CD4-positive, alpha-beta T cell treated with Interleukin-10 for 1 hour (primary cell): ENCODE measurements around the gene ZFP1.
"Not testable (repeated sequence)": the region's sequence is repeated elsewhere in the genome, so short reads cannot be mapped to it uniquely, and the experiment has no call there.

Experiments
- DNase-seq: peaks from one replicate; pipeline ENCODE4 v3.0.0-alpha.2; 2020

ZFP1 gene

GRCh38 chr16:75205438-75205837 lies 57.1 kb downstream of the ZFP1 start:
- not testable (repeated sequence) for DNase-seq

- not testable (repeated sequence) for DNase-seq
Measured at GRCh38 chr16:75205961-75206748, 57.8 kb downstream of the ZFP1 start.

DNA sequence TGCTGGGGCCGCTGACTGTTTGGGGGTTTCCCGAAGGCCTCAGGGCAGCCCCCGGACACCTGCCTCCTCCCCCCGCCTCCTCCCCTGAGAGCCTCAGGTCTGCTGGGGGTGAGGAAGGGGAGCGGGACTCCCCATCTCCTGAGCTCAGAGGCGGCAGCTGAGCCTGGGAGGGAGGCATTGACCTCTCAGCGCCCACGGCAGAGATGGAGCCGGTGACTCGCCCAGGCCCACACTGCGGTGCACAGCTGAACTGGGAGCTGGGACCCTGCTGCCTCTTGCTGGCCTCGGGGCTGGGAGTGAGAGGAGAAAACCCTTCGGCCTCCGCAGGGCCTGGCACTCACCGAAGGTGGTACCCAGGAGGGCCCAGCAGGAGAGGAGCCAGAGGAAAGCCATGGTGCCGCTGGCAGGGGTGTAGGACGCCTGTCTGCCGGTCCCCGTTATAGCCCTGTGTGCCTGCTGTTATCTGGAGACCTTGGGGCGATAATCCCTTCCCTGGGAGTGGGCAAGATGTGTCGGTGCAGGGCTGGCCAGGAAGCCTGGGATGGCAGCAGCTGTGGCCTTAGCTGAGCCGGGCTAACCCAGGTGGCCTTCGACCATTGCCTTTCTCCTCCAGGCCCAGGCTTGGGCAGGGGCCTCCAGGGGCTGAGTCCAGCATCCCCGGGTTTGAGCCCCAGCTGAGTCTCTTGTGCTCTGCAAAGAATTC lies 58.6 kb downstream of the ZFP1 start, which contains the start of gene CTRB2:
CTRB2 (minus strand) TSS at position 413 of the 703 bp plus-strand sequence; CDS start at position 393, 20 bp downstream.
- no peak for DNase-seq

DNA sequence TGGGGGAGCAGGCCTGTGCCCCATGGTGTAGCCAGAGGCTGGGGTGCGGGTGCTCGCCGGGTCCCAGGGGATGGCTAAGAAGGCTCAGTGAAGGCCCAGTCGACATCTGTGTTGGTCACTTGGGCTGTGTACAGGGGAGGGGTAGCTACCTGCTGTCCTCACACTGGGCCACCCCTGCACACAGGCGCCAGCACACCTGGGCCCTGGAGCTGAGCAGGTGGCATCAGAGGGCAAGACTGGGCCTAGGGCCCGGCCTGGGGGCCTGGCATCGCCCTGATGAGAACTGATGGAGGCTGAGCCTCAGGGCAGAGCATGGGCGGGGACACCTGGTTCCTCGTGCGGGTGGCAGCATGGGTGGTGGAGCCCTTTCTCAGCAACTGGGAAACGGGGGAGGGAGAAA lies 59.5 kb downstream of the ZFP1 start:
- no peak for DNase-seq

GRCh38 chr16:75208242-75208825 lies 60.0 kb downstream of the ZFP1 start:
- no peak for DNase-seq

DNA sequence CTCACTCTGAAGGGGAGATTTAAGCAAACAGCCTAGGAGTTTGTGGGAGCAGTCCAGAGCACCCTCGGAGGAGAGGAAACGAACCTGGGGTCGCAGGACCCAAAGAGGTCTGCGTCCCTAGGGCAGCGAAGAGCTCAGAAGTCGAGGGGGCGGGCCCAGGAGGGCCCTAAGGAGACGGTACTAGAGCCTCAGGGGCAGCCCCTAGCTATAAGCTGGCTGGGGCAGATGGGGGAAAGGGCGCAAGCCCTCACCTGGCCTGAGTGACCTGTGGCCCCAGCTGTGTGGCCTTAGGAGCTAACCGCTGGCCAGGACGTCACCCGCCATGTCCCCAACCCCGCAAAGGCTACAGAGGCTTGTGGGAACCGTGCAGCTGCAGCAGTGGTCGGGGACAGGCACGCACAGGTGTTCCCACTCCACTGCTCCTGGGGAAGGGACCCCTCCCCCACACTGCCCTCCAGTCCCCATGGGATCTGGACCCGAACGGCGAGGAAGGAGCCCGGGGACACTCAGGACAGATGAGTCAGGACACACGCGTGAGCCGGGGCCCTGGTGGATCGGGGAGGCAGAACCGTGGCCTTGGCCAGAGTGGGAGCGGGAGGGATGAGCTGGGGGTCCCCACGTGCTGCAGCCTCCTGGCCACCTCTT lies 60.7 kb downstream of the ZFP1 start:
- DNase-seq, result no peak

DNA sequence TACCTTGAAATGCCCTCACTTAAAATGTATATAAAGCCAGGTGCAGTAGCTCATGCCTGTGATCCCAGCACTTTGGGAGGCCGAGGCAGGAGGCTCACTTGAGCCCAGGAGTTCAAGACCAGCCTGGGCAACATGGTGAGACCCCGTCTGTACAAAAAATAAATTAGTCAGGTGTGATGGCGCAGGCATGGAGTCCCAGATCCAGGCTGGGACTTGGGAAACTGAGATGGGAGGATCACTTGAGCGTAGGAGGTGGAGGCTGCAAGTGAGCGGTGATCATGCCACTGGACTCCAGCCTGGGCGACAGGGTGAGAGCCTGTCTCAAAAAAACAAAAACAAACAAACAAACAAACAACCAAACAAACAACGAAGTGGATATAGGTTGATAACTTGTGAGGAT lies 61.2 kb downstream of the ZFP1 start:
- not testable (repeated sequence) for DNase-seq

- no peak for DNase-seq
Measured at GRCh38 chr16:75209944-75210343, 61.6 kb downstream of the ZFP1 start.

DNA sequence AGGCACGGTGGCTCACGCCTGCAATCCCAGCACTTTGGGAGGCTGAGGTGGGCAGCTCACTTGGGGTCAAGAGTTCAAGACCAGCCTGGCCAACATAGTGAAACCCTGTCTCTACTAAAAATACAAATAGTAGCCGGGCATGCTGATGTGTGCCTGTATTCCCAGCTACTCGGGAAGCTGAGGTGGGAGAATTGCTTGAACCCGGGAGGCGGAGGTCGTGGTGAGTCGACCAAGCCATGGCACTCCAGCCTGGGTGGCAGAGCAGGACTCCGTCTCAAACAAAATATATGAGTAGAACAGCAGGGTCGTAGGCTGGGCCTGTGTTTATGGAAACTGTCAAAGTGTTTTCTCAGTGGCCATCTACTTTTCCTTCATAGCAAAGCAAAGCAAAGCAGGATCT lies 63.0 kb downstream of the ZFP1 start:
- DNase-seq, result not testable (repeated sequence)

DNA sequence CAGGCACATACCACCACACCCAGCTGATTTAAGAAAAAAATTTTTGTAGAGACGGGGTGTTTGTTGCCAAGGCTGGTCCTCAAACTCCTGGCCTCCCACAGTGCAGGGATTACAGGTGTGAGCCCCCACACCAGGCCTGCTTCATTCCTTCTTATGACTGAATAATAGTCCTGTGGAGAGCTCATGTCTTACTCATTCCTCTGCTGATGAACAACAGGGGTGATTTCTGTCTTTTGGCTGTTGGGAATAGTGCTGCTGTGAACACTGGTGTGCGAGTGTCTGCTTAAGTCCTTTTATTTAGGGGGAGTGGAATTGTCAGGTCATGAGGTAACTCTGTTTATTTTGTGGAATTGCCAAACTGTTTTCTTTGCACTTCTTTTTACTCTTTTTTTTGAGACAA lies 67.8 kb downstream of the ZFP1 start:
- DNase-seq, result no peak

GRCh38 chr16:75216576-75216975 lies 68.3 kb downstream of the ZFP1 start:
- DNase-seq, result no peak

DNA sequence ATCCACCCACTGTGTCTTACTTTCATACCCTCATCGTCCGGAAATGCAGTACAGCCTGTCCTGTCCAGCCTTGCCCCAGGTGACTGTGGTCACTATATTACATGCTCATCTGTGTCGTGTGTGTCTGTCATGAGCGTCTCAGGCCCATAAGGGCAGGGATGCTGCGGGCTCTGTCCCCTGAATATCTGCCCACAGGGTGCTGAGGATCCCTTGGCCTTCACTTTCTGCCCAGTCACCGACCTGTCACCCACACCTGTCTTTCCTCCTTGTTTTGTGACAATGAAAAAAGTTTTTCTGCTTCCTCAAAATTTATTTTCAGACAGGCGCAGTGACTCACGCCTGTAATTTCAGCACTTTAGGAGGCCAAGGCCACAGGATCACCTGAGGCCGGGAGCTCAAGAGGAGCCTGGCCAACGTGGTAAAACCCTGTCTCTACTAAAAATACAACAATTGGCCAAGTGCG lies 69.1 kb downstream of the ZFP1 start:
- DNase-seq, result no peak

DNA sequence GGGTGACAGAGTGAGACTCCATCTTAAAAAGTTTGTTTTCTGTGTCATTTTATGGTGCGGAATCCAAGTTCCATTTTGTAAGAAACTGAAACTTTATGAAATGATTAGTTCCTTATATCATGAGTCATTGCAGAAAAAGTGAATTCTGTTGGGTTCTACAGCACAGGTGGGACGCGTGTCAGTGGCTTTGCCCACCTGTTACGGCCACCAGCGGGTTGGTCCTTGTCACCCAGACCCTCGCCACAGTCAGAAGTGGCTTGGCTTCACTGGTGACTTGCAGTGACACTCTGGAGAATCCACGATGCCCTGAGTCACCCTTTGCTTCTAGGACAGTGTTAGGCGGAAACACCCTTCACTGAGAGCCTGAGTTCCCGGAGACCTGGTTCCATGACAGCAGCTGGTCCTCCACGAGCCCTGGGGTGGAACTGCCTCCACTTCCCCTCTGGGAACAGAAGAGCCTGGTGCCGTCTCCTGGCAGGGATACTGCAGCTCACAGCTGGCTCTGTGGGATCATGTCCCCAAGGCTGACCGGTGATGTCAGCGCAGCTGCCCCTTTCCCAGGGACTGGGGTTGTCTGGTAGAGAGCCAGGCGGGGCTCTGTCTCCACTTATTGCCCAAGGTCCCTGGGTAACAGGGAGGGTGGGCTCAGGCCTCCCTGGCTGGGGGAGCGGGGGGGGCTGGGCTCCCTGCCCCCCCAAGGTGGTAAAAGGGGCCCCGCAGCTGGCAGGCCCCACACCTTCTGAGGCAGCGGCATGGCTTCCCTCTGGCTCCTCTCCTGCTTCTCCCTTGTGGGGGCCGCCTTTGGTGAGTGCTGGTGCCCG lies 70.1 kb downstream of the ZFP1 start, which contains the start of gene CTRB1:
CTRB1 (plus strand) TSS at position 733 of the 821 bp plus-strand sequence; CDS start at position 753, 20 bp downstream.
- DNase-seq, result no peak

DNA sequence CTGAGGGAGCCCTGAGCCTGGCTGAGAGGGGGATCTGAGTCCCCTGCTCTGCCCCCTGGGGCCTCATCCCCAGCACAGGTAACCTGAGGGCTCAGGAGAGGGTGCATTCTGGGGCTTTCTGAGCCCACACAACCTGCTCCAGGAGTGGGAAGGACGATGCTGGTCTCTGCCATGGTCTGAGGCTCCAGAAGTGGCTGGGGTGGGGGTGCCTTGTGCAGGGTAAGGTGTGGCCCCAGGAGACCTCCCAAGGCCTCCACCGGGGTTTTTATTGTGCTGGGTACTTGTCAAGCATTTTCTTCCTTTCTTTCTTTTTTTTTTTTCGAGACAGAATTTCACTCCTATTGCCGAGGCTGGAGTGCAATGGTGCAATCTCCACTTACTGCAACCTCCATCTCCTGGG lies 70.8 kb downstream of the ZFP1 start:
- DNase-seq, result no peak

DNA sequence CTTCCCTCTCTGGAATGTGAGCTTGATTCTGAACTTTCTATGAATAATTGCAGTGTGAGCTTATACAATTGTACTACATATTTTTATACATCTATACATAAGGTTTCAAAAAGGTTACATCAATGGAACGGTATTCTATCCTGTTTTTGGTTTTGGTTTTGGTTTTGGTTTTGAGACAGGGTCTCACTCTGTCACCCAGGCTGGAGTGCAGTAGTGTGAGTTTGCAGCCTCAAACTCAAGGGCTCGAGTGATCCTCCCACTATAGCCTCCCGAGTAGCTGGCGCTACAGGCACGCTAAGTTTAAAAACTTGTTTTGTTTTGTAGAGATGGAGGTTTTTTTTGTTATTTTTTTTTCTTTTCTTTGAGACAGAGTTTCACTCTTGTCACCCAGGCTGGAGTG lies 71.5 kb downstream of the ZFP1 start:
- peak; percentile 22 for DNase-seq
